HL-60 (cell line): ENCODE measurements around the gene CTDNEP1.

Experiments used
- DNase-seq, 2 experiments: peaks; one replicate each; pipeline ENCODE4 v3.0.0-alpha.2; 2010 to 2020; ENCODE audit warnings: low read depth in 1 of 2, low spot score in 1 of 2
- H3K27ac ChIP-seq: fragments of 250-450 bp; sonication (Bioruptor Pico); replicated peaks from 2 replicates; pipeline ENCODE4 v1.5.1; 2020; ENCODE audit warnings: mild to moderate bottlenecking, moderate library complexity
- H3K27me3 ChIP-seq: fragments of 250-450 bp; sonication (Bioruptor Pico); 2 replicates; pipeline ENCODE4 v1.5.1; 2021; ENCODE audit warnings: mild to moderate bottlenecking, moderate library complexity; ENCODE audit not compliant: insufficient read depth, poor library complexity, severe bottlenecking
- H3K4me3 ChIP-seq: replicated peaks from 2 replicates; pipeline ENCODE4 v1.5.1; 2011; ENCODE audit warnings: mild to moderate bottlenecking, control low read depth, low read length; ENCODE audit not compliant: insufficient read depth
- CTCF ChIP-seq: IDR thresholded peaks from one replicate; pipeline ENCODE4 v1.5.1; 2011; ENCODE audit warnings: low read length, control low read depth, inconsistent platforms; ENCODE audit not compliant: insufficient read depth
- GABPA ChIP-seq: IDR thresholded peaks from 2 replicates; pipeline ENCODE4 v1.6.1; 2012; ENCODE audit warnings: low read depth
- POLR2AphosphoS5 ChIP-seq: IDR thresholded peaks from 2 replicates; pipeline ENCODE4 v1.6.1; 2012; ENCODE audit warnings: low read depth
- SPI1 ChIP-seq: IDR thresholded peaks from 2 replicates; pipeline ENCODE4 v1.6.1; 2012; ENCODE audit warnings: low read depth, mild to moderate bottlenecking, borderline replicate concordance
- TF ChIP-seq, protein P1 (sequence below): IDR thresholded peaks from 2 replicates; pipeline ENCODE4 v1.6.1; 2012; ENCODE audit warnings: low read depth; ENCODE audit not compliant: insufficient replicate concordance

CTDNEP1 gene

DNA sequence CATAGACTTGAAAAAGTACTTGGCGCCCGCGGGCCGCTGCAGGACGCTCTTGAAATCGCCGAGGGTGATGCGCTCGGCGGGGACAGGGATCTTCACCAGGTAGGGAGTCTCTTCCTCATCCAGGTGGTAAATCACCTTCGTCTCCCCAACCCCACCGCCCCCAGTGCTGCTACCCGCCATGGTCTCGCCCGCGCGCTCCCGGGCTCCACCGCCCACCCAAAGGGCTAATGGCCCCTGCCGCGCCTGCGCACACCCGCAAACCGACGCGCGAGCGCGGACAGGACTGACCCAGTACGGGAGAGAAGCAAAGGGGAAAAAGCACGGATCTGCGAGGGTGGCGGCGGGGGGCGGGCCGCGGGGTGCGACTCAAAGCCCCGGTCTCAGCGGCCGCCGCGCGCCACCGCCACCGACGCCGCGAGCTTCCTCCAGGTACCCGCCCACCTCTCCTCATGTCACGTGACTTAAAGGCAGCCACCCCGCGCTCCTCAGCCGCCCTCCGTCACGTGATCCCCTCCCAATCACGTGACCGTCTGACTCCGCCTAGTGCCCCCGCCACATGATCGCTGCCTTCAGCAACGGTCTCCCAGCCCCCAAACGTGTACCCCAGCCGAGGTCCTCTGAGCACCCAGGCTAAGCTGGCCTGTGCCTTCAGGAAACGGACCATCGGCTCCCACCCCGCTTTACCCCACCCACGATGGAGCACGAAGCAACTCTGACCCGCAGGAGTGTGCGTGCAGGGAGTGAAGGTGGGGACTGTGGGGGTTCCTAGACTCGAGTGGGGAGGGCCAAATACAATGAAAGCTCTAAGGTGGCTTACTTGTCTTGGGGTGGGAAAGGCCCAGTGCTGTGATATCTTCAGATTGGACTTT, 17.2 kb downstream of the CTDNEP1 start, which contains the start of gene DVL2:
DVL2 (minus strand) TSS at position 435 of the 869 bp plus-strand sequence; CDS start at position 180, 255 bp downstream.
- Histone ChIP-seq H3K27me3 (no peaks in the 10 kb centered on the region), H3K27ac (peak within 1 kb of the TSS; percentile 82), H3K4me3 (peak within 1 kb of the TSS; percentile 68)
- TF ChIP-seq POLR2AphosphoS5 (peak; percentile 80; the same call in 1 of the 2 replicates), SPI1 (no peak), GABPA (no peak)
- DNase-seq, result peak; percentile 82 to 87

DNA sequence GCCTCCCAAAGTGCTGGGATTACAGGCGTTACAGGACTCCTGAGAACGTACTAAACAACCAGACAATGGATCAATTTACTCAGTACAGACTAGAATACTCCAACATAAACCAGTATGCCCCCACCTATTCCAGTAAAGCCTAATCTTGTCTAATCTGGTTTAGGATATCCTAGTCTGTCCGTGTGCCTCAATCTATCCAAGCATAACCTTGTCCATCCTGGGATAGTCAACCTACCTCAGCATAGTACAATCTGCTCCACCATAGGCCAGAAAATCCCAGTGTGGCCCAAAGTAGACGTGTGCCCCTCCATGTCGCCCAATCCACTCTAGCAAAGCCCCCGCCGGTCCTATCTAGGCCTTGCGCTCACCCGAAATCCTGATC, 17.8 kb downstream of the CTDNEP1 start:
- TF ChIP-seq GABPA (no peak), POLR2AphosphoS5 (no peak)
- TF ChIP-seq, protein P1, sequence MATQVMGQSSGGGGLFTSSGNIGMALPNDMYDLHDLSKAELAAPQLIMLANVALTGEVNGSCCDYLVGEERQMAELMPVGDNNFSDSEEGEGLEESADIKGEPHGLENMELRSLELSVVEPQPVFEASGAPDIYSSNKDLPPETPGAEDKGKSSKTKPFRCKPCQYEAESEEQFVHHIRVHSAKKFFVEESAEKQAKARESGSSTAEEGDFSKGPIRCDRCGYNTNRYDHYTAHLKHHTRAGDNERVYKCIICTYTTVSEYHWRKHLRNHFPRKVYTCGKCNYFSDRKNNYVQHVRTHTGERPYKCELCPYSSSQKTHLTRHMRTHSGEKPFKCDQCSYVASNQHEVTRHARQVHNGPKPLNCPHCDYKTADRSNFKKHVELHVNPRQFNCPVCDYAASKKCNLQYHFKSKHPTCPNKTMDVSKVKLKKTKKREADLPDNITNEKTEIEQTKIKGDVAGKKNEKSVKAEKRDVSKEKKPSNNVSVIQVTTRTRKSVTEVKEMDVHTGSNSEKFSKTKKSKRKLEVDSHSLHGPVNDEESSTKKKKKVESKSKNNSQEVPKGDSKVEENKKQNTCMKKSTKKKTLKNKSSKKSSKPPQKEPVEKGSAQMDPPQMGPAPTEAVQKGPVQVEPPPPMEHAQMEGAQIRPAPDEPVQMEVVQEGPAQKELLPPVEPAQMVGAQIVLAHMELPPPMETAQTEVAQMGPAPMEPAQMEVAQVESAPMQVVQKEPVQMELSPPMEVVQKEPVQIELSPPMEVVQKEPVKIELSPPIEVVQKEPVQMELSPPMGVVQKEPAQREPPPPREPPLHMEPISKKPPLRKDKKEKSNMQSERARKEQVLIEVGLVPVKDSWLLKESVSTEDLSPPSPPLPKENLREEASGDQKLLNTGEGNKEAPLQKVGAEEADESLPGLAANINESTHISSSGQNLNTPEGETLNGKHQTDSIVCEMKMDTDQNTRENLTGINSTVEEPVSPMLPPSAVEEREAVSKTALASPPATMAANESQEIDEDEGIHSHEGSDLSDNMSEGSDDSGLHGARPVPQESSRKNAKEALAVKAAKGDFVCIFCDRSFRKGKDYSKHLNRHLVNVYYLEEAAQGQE, result no peak
- H3K27ac ChIP-seq, result peak overlapping the region; percentile 82
- H3K27me3 ChIP-seq, result no peaks in the 10 kb centered on the region
- peak overlapping the region; percentile 68 for H3K4me3 ChIP-seq
- DNase-seq, result no peak

- DNase-seq, result no peak
- no peak for TF ChIP-seq SPI1
- no peak for TF ChIP-seq GABPA
- no peak for TF ChIP-seq CTCF
- TF ChIP-seq POLR2AphosphoS5, result no peak
- no peak overlapping the region for H3K4me3 ChIP-seq
- no peak overlapping the region for H3K27ac ChIP-seq
- no peaks in the 10 kb centered on the region for H3K27me3 ChIP-seq
Observed at GRCh38 chr17:7232114-7232513, 19.4 kb downstream of the CTDNEP1 start.

DNA sequence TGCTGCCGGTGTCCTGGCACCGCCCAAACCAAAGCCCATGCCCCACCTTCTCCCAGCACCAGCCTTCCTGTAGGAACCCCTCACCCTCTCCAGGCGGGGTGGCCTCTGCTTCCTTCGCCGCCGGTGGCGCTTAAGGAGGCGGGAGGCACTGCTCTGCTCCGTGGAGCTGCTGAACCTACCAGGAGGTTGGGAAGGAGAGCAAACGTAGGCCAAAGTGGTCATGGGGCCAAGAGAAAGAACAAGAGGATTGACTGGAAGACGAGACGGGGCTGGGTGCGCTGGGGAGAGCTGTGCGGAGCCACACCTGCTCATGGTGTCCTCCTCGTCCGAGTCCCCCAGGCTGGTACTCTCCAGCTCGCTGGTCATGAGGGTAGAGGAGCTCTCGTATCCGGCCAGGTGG, 22.0 kb downstream of the CTDNEP1 start:
- Histone ChIP-seq H3K27ac (no peak overlapping the region), H3K27me3 (no peaks in the 10 kb centered on the region), H3K4me3 (no peak overlapping the region)
- TF ChIP-seq, protein P1, result no peak
- TF ChIP-seq GABPA (no peak), CTCF (no peak), SPI1 (no peak), POLR2AphosphoS5 (no peak)
- no peak for DNase-seq
